C4-2B (cell line): ENCODE data around the gene CPAMD8.

ENCODE experiments used
- H3K27ac ChIP-seq: fragments of 450-650 bp; 2 replicates; pipeline ENCODE4 v1.5.1; 2017
- ZFX ChIP-seq: fragments of 450-650 bp; IDR thresholded peaks from 2 replicates; pipeline ENCODE4 v1.6.1; 2017
- TF ChIP-seq, protein P1 (sequence below): fragments of 450-650 bp; conservative IDR thresholded peaks from 2 replicates; pipeline ENCODE4 v1.5.1; 2017; ENCODE audit warnings: mild to moderate bottlenecking

CPAMD8 gene

DNA sequence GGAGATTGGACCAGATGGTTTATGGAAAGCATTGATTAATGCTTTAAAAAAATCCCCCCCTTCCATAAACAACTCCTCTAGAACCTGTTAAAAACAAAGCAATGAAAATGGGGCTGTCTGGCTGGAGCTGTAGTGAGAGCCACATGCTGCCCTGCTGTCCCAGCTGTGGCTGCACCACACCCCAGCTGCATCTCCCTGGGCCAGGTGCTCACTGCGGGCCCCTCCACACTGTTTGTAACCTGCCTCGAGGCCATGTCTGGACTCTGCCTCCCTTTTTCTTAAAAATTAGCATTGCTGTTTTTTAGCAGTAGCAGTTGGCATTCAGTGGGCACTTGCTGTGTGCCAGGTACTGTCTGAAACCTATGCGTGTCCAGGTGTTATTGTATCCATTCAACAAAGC lies 153.0 kb downstream of the CPAMD8 start:
- H3K27ac ChIP-seq: no peak overlapping the region
- no peak for TF ChIP-seq ZFX
- TF ChIP-seq, protein P1, sequence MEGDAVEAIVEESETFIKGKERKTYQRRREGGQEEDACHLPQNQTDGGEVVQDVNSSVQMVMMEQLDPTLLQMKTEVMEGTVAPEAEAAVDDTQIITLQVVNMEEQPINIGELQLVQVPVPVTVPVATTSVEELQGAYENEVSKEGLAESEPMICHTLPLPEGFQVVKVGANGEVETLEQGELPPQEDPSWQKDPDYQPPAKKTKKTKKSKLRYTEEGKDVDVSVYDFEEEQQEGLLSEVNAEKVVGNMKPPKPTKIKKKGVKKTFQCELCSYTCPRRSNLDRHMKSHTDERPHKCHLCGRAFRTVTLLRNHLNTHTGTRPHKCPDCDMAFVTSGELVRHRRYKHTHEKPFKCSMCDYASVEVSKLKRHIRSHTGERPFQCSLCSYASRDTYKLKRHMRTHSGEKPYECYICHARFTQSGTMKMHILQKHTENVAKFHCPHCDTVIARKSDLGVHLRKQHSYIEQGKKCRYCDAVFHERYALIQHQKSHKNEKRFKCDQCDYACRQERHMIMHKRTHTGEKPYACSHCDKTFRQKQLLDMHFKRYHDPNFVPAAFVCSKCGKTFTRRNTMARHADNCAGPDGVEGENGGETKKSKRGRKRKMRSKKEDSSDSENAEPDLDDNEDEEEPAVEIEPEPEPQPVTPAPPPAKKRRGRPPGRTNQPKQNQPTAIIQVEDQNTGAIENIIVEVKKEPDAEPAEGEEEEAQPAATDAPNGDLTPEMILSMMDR: no peak

DNA sequence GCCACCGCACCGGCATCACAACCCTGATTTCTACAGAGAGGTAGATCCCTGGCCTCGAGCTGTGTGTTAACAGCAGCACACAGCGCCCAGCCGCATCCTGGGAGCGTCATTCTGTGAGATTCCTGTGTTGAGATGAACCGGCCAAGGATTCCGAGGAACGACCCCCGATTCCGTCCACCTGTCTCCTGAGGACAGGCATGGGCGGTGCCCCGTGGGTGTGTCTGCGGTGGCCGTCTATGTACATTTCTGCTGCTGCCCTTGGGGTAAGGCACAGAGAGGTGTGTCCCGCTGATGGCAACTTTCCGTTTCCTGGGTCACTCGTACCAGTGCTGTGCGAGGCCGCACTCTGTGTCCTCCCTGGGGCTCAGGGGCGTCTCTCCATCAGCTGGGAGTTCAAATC lies 153.9 kb downstream of the CPAMD8 start:
- no peak for TF ChIP-seq ZFX
- TF ChIP-seq, protein P1: no peak
- H3K27ac ChIP-seq: no peak overlapping the region

DNA sequence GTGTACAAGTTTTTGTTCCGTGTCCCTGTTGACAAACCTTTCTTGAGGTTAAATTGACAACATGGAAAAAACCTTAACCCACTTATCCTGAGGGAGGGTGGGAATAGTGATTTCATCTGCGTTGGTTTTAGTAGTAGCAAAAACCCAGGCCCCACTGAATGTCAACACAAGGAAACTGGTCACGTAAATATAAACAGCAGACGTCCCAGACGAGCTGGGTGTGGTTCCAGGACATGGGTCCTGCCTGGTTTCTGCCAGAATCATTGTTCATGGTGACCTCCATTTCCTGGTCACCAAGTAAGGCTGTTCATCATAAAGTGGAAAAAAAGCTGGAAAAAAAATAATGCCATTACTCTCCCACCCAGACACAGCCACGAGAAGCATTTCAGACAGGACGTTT lies 154.7 kb downstream of the CPAMD8 start:
- no peak overlapping the region for H3K27ac ChIP-seq
- TF ChIP-seq, protein P1: no peak
- no peak for TF ChIP-seq ZFX

DNA sequence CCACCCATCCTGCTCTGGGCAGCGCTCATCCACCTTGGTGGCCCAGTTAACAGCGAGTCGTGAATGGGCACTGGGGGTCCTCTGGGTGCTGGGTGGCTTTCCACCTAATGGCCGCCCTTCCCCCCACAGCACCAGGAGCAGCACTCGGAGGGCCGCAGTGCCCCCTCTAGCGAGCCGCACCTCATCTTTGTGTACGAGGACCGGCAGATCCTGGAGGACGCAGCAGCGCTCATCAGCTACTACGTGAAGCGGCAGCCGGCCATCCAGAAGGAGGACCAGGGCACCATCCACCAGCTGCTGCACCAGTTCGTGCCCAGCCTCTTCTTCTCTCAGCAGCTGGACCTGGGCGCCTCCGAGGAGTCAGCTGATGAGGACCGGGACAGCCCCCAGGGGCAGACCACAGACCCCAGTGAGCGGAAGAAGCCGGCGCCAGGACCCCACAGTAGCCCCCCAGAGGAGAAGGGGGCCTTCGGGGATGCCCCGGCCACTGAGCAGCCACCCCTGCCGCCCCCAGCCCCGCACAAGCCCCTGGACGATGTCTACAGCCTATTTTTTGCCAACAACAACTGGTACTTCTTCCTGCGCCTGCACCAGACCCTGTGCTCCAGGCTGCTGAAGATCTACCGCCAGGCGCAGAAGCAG lies 157.2 kb downstream of the CPAMD8 start:
- TF ChIP-seq, protein P1: no peak
- no peak for TF ChIP-seq ZFX
- no peak overlapping the region for H3K27ac ChIP-seq

DNA sequence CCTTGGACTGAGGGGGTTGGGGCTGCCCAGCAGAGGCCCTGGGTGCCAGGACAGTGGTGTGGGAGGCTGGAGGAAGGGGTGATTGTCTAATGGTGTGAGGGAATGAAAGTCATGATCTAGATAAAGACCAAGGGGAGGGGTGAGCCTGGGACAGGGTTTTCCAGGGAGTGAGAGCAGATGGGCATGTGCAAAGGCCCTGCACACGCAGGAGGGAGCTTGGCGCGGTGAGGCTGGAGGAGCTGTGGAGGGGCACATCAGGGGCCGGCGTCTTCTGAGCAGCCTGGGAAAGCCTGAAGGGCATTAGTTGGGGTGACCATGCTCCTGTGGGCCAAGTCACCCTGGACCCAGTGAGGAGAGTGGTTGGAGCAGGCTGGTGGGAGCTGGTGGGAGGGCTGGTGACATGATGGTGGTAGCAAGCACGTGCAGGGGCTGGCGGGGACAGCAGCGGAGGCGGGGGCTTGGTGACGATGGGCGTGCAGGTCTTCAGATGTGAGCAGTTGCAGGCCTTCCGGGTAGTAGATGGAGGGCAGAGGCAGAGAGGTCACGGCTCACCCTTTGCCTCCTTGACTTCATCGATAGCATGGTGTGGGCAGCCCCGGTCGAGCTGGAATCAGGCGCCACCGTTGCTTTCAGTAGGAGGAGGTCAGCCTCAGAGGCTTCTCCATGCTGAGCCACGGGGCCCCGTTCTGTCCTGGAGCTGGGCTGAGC lies 158.0 kb downstream of the CPAMD8 start:
- no peak for TF ChIP-seq ZFX
- TF ChIP-seq, protein P1: no peak
- no peak overlapping the region for H3K27ac ChIP-seq

DNA sequence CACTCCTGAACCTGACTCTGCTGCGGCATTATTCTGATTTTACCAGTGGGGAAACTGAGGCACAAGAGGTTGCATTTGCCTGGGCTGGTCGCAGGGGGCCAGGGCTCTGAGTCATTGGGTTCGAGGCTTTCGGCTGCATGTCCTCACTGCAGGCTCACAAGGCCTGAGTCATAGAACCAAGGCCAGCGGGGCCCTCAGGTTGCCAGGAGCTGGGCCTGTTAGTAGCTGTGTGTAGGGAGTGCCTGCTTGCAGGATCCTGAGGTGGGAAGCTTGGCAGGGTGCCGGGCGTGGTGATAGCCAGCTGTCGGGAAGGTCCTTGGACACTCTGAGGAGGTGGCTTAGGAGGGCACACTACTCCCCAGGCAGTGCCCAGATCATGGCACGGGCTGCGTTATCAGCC lies 159.4 kb downstream of the CPAMD8 start:
- H3K27ac ChIP-seq: no peak overlapping the region
- TF ChIP-seq, protein P1: no peak
- TF ChIP-seq ZFX: no peak

DNA sequence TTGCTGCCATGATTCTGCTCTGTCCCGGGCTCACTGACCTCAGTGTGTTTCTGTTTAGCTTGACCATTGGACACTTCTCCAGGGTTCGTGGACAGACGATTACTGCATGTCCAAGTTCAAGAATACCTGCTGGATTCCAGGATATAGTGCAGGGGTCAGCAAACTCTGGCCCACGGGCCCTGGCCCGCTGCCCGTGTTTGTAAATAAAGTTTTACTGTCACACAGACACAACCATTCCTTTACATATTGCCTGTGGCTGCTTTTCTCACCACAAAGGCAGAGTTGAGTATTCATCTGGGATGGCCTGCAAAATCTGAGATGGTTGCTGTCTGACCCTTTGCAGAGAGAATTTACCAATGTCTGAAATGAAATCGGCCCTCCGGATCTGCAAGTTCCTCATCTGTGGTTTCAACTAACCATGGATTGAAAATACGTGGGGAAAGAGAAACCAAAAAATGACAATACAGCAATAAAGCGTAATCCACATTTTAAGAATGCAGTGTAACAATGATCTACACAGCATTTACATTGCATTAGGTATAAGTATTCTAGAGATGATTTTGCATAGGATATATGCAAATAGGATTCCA lies 163.7 kb downstream of the CPAMD8 start:
- TF ChIP-seq, protein P1: no peak
- no peak for TF ChIP-seq ZFX
- no peak overlapping the region for H3K27ac ChIP-seq
